ENCODE measurements around the gene MRPS12. TPM values are rescaled to one million over a fixed set of nuclear protein-coding genes. Genes with fewer than 3 reads are reported as not detected.
"Not testable (repeated sequence)": the region's sequence is repeated elsewhere in the genome, so short reads cannot be mapped to it uniquely, and the experiment has no call there.

Gene MRPS12
- total RNA-seq (10 to 100 TPM; 23.2 to 32.6 (median 26.0) TPM), polyA plus RNA-seq (10 to 100 TPM; 25.5 to 47.8 (median 47.1) TPM)
- long read RNA-seq, donor 1, transcript MRPS12-201 (3 exons, 1,207 nt), result major isoform, 13 of 18 reads
- long read RNA-seq, donor 1, partial matches to known transcripts, result 0 of 18 reads
- long read RNA-seq, donor 1, other reads (novel, unspliced or antisense), result 0 of 18 reads
- long read RNA-seq, donor 2, transcript MRPS12-201 (3 exons, 1,207 nt), result major isoform, 8 of 22 reads
- long read RNA-seq, donor 2, partial matches to known transcripts, result 9 of 22 reads
- long read RNA-seq, donor 2, other reads (novel, unspliced or antisense), result 0 of 22 reads

DNA sequence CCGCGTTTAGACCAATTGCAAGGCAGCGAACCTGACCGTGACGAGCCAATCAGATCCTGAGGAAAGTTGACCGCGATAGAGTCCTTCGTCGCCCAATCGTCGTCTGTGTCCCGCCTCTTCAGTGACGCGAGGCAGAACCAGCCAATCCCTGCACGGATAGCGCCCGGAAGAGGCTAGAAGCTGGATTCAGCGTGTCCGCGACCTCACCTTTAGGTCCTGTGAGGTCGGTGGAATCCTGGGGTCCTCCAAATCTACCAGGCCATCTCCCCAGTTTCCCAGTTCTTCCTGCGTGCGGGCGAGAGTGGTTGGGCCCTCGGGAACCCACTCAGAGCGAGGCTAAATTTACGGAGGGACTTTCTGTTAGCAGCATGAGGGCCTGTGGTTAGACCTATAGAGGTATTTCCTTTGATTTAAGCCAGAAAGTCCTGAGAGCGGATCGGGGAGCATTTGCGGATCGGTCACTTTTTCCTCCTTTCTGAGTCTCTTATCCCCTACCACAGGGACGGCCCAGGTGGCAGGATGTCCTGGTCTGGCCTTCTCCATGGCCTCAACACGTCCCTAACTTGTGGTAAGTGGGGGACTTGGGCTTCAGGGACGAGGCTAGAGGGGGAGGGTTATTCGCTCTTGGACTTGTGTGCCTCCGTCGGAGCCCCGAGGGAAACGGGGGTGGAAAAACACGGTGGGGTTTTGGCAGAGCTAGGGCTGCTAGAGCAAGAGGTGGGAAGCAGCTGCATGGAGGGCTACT lies at the start of gene MRPS12:
Gene MRPS12 (plus strand): TSS at position 169 of the 745 bp plus-strand sequence. CDS start 351 bp downstream, at position 520.
- no peaks in the 10 kb centered on the region for H3K27me3 ChIP-seq (replicated peaks in 1 of 7)
- intact Hi-C loops (cut with DNase I; ENCODE audit: low total_unique reads), result loop anchor here (10.0 kb wide), 1 partner anchor 296 kb away; no protein-coding TSS in a partner anchor
- TF ChIP-seq POLR2AphosphoS5 (IDR thresholded peaks at IDR 0.05), result peak; percentile 78 to 93 (median 85)
- TF ChIP-seq, protein P1, sequence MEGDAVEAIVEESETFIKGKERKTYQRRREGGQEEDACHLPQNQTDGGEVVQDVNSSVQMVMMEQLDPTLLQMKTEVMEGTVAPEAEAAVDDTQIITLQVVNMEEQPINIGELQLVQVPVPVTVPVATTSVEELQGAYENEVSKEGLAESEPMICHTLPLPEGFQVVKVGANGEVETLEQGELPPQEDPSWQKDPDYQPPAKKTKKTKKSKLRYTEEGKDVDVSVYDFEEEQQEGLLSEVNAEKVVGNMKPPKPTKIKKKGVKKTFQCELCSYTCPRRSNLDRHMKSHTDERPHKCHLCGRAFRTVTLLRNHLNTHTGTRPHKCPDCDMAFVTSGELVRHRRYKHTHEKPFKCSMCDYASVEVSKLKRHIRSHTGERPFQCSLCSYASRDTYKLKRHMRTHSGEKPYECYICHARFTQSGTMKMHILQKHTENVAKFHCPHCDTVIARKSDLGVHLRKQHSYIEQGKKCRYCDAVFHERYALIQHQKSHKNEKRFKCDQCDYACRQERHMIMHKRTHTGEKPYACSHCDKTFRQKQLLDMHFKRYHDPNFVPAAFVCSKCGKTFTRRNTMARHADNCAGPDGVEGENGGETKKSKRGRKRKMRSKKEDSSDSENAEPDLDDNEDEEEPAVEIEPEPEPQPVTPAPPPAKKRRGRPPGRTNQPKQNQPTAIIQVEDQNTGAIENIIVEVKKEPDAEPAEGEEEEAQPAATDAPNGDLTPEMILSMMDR (IDR thresholded peaks at IDR 0.05 in 8 of 11, conservative IDR thresholded peaks at IDR 0.05 in 3 of 11), result no peak
- peaks cover 16 to 76% (median 40%) of the 10 kb centered on the region in 6 donors for H3K4me1 ChIP-seq
- H3K27ac ChIP-seq, result peak within 1 kb of the TSS; percentile 81 to 93 (median 88)
- peak within 1 kb of the TSS; percentile 51 to 82 (median 72) for H3K4me3 ChIP-seq
- H3K9me3 ChIP-seq, result peaks cover 0 to 14% (median 10%) of the 10 kb centered on the region in 8 donors
- WGBS, 5 donors, result 0 to 1% (median 1%) methylated on average over 25 to 40 of the region's 40 CpGs
- peaks cover 0 to 41% (median 10%) of the 10 kb centered on the region in 6 donors for H3K36me3 ChIP-seq
- peak; percentile 98 for DNase-seq

DNA sequence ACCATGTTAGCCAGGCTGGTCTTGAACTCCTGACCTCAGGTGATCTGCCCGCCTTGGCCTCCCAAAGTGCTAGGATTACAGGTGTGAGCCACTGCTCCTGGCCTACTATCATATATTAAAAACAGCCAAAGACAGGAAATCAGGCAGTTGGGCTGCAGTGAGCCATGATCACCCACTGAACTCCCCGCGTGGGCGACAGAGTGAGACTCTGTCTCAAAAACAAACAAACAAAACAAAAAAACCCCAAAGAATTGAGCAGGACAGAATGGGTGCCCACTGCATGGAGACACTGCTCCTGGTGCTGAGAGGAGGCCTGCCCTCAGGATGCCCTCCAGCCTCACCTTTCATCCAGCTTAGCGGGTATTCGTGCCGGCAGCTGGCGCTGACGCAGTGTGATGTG lies 47.5 kb upstream of the MRPS12 start:
- peaks cover 12 to 36% (median 16%) of the 10 kb centered on the region in 6 donors for H3K4me1 ChIP-seq
- H3K36me3 ChIP-seq, result peaks cover 0 to 81% (median 27%) of the 10 kb centered on the region in 6 donors
- intact Hi-C loops (cut with DNase I; ENCODE audit: low total_unique reads), result no loop called here
- no peak overlapping the region for H3K4me3 ChIP-seq
- no peaks in the 10 kb centered on the region for H3K9me3 ChIP-seq
- peak overlapping the region in 1 of 8 donors; percentile 8 for H3K27ac ChIP-seq
- DNase-seq, result no peak
- WGBS, 5 donors, result 89 to 96% (median 95%) methylated on average over 9 of the region's 9 CpGs
- TF ChIP-seq POLR2AphosphoS5 (IDR thresholded peaks at IDR 0.05), result no peak
- TF ChIP-seq, protein P1 (IDR thresholded peaks at IDR 0.05 in 8 of 11, conservative IDR thresholded peaks at IDR 0.05 in 3 of 11), result no peak
- no peak for TF ChIP-seq POLR2A (IDR thresholded peaks at IDR 0.05)
- no peaks in the 10 kb centered on the region for H3K27me3 ChIP-seq (replicated peaks in 1 of 7)

DNA sequence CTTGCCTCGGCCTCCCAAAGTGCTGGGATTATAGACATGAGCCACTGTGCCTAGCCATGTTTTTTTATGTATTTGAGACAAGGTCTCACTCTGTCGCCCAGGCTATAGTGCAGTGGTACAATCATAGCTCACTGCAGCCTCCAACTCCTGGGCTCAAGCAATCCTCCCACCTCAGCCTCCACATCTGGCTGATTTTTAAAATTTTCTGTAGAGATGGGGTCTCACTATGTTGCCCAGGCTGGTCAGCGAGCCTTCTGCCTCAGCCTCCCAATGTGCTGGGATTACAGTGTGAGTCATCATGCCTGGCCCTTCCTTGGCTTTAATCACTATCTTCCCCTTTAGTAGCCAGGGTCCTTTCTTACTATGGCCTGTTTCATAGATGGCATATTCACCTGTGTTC lies 46.1 kb upstream of the MRPS12 start:
- H3K4me3 ChIP-seq; H3K27me3 ChIP-seq (replicated peaks in 1 of 7); DNase-seq; intact Hi-C loops (cut with DNase I; ENCODE audit: low total_unique reads); H3K27ac ChIP-seq; H3K9me3 ChIP-seq: not testable (repeated sequence)
- 94 to 98% (median 96%) methylated on average over 3 of the region's 3 CpGs for WGBS, 5 donors
- H3K4me1 ChIP-seq, result peaks cover 0 to 22% (median 3%) of the 10 kb centered on the region in 6 donors
- peaks cover 5 to 83% (median 41%) of the 10 kb centered on the region in 6 donors for H3K36me3 ChIP-seq

DNA sequence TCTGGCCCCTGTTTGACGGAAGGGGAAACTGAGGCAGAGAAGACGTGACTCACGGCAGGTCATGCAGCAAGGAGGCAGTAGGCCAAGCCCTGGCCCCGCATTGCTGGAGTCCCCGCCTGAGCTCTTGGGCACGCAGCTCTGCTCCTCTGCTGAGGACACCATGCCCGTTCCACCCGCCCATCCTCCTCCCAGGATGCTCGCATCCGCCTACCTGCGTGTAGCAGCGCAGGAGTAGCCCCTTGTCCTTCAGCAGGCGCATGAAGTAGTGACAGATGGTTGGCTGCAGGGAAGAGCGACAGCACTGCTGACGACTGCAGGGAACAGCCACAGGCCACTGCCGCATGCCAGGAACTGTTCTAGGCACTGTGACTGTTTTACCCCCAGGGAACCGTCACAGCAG lies 41.9 kb upstream of the MRPS12 start:
- Histone ChIP-seq H3K4me1 (peaks cover 0 to 27% (median 12%) of the 10 kb centered on the region in 6 donors), H3K36me3 (peaks cover 5 to 83% (median 34%) of the 10 kb centered on the region in 6 donors), H3K27me3 (replicated peaks in 1 of 7) (no peaks in the 10 kb centered on the region), H3K9me3 (no peaks in the 10 kb centered on the region), H3K27ac (no peak overlapping the region), H3K4me3 (no peak overlapping the region)
- DNase-seq, result no peak
- TF ChIP-seq POLR2A (IDR thresholded peaks at IDR 0.05), result no peak
- TF ChIP-seq POLR2AphosphoS5 (IDR thresholded peaks at IDR 0.05), result peak in 1 of 3 donors; percentile 54
- intact Hi-C loops (cut with DNase I; ENCODE audit: low total_unique reads), result no loop called here
- WGBS, 5 donors, result 91 to 99% (median 96%) methylated on average over 14 to 17 of the region's 17 CpGs

DNA sequence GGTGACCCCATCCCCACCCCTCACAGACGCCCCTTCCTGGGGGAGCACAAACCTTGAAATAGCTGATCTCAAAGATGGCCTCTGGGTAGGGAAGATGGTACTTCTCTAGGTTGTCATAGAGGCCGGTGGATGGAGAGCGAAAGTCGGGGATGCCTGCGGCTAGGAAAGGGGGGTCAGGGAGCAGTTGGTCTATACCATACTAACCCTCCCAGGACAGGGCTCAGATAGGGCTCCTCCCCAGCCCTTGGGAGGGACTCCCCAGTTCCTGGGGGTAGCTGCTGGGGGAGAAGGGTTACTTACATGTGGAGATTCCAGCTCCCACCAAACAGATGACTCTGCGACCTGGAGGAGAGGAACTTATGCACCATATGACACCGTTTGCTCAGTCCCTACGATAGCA lies 40.9 kb upstream of the MRPS12 start:
- no peak for TF ChIP-seq POLR2AphosphoS5 (IDR thresholded peaks at IDR 0.05)
- TF ChIP-seq, protein P1 (IDR thresholded peaks at IDR 0.05 in 8 of 11, conservative IDR thresholded peaks at IDR 0.05 in 3 of 11), result no peak
- no peak for TF ChIP-seq POLR2A (IDR thresholded peaks at IDR 0.05)
- DNase-seq, result no peak
- H3K4me3 ChIP-seq, result no peak overlapping the region
- no peaks in the 10 kb centered on the region for H3K9me3 ChIP-seq
- no peak overlapping the region for H3K27ac ChIP-seq
- H3K4me1 ChIP-seq, result peaks cover 0 to 36% (median 17%) of the 10 kb centered on the region in 6 donors
- 91 to 95% (median 92%) methylated on average over 8 of the region's 8 CpGs for WGBS, 5 donors
- H3K27me3 ChIP-seq (replicated peaks in 1 of 7), result no peaks in the 10 kb centered on the region
- H3K36me3 ChIP-seq, result peaks cover 5 to 84% (median 32%) of the 10 kb centered on the region in 6 donors
- intact Hi-C loops (cut with DNase I; ENCODE audit: low total_unique reads), result no loop called here

Measured in spleen (tissue), 13 donors.